ENCODE data around the gene RGS3.

GRCh38 chr9:113542006-113542405 is 78.5 kb downstream of the RGS3 start:
- TF ChIP-seq CTCF (IDR thresholded peaks at IDR 0.05; ENCODE audit: low read depth, low read length) (no peak), EZH2phosphoT487 (IDR thresholded peaks at IDR 0.05; ENCODE audit: low read depth) (no peak)

All from OCI-LY3 (cell line).